Ramos (cell line): ENCODE results near the gene BPNT1.
"Not testable (repeated sequence)": the region's sequence is repeated elsewhere in the genome, so short reads cannot be mapped to it uniquely, and the experiment has no call there.

Experiments
- in situ Hi-C: fragments of 300-500 bp; cut with MboI; formaldehyde crosslinking; loops from one replicate; pipeline ENCODE4 v1.14.3; 2022; ENCODE audit warnings: low sequenced_read_pairs; ENCODE audit not compliant: unreplicated experiment

The BPNT1 gene

DNA sequence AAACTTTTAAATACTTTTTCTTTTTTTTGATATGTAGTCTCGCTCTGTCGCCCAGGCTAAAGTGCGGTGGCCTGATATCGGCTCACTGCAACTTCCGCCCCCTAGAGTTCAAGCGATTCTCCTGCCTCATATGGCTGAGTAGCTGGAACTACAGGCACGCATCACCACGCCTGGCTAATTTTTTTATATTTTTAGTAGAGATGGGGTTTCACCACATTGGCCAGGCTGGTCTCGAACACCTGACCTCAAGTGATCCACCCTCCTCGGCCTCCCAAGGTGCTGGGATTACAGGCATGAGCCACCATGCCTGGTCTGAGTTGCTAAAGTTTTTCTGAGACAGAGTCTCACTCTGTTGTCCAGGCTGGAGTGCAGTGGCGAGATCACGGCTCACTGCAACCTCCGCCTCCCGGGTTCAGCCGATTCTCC is 3.3 kb downstream of the BPNT1 start:
- in situ Hi-C loops, result not testable (repeated sequence)

DNA sequence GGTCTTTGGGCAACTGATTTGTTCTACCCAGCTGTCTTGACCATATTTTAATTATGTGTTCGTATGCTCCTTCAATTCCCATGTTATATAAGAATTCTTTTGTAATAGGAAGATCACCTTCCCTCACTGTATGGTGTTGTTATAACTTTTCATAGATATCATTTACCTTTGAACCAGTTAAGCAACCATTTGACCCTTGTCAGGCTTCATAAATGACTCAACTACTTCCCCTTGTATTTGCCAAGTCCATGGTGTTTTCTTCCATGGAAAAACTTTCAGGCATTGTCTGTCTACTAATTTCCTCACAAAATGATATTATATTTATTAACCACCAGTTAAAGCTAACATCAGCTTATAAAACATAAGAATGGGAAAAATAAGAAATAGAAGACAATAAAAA is 5.1 kb downstream of the BPNT1 start:
- in situ Hi-C loops, result no loop called here

DNA sequence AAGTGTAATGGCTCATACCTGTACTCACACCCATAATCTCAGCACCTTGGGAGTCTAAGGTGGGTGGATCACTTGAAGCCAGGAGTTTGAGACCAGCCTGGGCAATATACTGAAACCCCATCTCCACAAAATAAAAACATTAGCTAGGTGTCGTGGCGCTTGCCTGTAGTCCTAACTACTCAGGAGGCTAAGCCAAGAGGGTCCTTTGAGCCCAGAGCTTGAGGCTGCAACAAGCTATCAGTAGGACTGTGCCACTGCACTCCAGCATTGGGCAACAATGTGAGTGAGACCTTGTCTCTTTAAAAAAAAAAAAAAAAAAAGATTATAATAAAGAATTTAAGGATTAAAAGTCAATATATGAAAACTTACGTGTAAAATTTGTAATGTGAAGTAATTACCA is 11.7 kb downstream of the BPNT1 start:
- in situ Hi-C loops, result no loop called here

DNA sequence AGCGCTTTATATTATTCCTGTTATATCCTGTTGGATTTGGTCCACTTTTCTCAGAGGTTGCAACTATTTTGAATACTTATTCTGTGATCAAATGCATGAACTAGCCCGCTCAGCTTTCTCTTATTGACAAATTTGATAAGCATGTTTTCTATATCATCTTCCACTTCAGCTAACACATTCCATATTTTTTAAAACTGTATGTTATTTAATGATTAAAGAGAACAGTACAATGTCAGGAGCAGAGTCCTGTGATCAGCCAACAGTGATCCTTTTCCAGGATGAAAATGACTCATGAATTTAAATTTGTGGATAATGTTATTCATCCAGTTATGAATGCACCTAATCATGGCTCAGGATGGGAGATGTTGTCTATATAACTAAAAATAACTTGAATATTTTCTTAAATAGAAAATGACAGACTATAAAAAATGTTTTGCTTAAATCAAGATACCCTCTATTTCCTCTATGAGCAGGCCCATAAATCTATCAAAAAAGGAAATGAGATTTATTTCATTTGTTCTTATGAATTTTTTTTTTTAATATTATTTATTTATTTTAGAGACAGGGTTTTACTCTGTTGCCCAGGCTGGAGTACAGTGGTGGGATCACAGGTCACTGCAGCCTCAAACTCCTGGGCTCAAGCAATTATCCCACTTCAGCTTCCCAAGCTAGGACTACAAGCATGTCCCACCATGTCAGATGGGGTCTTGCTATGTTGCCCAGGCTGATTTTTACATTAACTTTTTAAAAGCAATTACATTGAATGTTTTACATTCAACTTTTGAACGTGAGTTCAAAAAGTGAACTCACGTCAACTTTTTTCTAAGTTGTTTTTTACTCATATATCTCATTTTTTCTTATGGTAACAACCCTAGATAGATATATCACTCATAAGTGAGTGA is 12.5 kb downstream of the BPNT1 start:
- in situ Hi-C loops, result no loop called here

DNA sequence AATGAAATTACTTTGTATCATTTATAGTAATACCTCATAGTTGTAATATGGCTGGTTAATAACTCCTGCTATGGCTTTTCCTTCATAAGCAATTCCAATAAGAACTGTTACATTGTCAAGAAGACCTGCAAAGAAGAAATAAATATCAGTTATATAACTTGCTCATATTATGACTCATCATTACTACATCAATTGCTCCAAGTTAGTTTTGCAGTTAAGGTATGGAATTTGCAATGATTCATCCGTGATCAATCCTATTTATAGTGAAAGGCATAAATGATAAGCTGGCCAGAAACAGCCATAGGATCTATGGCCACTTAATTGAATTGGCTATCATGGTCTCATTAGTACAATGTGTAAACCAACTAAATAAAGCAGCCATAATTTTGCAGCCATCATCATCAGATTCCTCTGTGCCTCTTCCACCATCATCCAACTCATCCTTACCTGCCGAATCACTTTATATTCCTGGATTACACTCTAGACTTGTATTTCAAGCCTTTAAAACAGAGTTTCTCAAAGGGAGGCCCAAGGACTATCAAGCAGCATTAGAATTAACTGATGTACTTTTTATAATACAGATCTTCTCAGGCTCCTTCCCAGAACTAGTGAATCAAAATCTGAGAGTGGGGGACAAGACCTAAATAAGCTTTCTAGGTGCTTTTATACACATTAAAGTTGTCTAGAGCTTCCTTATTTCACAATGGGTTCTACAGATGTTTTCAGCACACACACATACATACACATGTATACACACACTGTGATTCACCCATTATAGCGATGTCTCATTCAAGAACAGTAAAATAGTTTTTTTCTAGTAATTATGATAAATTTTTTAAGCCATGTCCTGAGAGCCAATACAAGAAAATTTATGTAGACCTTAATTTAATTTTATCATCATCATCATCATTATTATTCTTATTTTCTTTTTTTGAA is 22.1 kb downstream of the BPNT1 start:
- in situ Hi-C loops, result no loop called here

DNA sequence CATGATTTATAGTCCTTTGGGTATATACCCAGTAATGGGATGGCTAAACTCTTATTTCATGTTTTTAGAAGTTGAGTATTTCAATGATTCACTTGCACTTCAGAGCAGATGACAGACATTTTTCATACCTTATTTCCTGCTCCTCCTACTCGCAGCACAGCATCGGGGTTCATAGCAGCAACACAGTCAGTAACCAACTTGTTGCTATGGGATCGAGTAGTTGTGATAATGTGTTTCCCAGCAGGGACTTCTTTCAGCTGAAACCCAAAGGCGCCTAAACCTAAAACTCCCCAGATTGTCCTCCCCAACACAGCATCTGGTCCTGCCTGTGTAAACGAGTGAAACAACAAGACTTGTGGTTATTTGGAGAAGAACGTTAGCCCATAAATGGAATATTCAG is 27.0 kb downstream of the BPNT1 start:
- in situ Hi-C loops, result no loop called here

DNA sequence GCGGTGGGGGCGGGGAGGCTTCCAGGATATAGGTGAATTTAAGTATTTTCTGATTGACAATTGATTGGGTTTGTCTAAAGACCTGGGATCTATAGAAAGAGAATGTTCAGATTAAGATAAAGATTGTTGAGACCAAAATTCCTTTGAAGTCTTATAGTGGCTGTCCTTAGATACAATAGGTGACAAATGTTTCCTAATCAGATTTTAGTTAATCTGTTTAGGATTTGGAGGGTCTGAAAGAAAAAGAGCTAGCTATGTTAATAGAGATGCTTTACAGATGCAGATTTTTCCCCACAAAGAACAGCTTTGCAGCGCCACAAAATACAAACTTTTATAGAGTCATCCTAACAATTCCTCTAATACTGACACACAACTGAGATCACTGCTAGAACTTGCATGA is 28.7 kb downstream of the BPNT1 start:
- in situ Hi-C loops, result no loop called here

DNA sequence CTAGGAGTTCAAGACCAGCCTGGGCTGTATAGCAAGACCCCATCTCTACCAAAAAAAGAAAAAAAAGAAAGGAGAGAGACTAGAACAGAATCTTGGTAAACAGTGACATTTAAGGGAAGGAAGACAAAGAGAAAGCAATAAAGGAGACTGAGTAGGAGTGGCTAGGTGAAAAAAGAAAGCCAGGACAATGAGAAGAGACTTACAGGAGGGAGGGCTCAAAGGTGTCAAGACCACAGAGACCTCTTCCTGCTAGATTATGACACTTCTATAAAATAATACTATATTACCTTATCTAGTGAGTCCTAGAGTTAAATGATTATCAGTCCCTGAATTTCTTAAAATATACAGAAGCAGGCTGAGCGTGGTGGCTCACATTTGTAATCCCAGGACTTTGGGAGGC is 33.2 kb downstream of the BPNT1 start:
- in situ Hi-C loops, result no loop called here

DNA sequence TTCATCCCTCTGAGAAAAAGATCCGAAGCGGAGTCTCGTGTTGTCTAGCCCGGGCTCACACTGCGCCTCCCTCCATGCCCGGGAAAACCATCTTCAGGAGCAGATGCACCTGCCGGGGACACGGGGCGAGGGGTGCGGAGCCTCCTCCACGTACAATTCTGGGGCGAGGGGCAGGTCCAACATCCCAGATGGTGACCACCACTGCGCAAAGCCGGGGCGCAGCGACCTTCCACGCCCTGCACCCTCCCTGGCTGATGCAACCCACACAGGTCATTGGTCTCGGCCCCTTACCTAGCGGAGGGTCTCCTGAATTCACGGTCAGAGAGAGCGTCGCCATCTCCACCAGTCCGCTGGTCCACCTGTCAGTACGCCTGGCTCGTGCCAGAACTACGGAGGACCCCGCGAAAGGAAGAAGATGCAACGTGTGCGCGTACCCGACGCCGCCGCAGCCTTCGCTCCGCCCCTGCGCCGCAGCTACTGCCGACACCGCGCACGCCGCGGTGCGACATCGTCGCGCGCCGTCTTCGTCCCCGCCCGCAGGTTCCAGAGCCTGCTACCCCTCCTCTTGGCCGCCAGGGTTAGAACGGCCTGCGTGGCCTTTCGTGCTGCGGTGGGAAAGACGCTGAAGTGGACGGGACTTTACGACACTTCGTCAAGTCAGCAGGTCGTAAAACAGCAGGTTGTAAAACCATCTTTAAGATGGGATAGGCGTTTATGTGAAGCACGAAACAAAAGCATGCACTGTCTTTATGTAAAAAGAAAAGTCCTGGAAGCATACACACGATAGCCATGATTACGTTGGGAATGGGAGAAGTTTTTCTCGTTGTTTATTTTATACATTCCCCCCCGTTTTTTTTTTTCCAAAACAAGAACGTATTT is 43.3 kb downstream of the BPNT1 start, which contains the start of gene EPRS1:
TSS of gene EPRS1 (minus strand) at position 454 of the 879 bp plus-strand sequence. CDS start at position 337, 117 bp downstream.
- in situ Hi-C loops, result no loop called here

DNA sequence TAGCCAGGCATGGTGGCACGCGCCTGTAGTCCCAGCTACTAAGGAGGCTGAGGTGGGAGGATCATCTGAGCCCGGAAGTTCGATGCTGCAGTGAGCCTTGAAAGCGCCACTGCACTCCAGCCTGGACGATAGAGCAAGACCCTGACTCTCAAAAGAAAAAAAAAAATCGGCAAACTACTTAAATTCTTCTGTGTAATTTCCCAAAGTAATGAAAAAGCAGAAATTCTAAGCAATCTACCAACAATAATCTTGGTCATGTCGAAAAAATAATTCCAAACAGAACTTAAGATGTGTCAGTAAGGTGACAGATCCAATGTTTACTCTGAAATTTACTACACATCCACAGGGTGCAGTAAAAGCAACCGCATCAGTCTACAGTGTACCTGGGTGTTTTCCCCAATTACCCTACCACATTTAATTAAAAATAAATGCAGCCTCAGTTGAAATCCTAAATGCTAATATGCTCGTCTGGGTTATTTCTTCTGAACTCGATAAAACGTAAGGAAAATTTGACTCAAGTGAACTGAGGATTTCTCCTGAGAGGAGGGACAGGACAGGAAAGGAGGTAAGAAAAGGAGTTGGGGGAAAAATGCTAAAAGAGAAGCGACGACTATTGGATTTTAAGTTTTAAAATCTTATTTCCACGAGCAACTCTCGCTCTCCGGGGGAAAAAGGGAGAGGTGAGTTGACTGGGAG is 44.1 kb downstream of the BPNT1 start:
- in situ Hi-C loops, result no loop called here

DNA sequence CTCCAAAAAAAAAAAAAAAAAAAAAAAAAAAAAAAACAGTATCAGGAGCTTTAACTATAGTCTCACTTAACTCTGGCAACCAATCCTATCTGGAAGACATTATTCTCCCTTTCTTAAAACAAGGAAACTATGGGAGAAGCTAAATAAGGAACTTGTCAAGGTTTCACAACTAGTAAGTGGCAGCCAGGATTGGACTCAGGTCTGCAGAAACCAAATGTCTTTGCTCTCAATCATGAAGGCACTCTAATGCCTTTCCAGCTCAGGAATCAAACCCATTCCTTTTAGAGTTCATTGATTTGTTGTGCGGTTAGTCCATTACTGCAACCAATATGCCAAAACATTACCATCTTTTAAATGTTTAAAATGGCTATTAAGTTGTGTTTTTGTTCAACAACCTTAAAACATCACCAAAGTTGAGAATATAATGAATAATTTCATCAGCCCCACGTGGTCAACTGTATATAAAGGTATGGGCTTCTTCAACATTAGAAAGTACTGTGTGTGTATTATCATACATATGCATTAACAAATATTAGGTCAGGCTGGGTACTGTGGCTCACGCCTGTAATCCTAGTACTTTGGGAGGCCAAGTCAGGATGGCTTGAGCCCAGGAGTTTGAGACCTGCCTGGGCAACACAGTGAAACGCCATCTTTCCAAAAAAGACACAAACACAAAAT is 44.8 kb downstream of the BPNT1 start:
- in situ Hi-C loops, result no loop called here

DNA sequence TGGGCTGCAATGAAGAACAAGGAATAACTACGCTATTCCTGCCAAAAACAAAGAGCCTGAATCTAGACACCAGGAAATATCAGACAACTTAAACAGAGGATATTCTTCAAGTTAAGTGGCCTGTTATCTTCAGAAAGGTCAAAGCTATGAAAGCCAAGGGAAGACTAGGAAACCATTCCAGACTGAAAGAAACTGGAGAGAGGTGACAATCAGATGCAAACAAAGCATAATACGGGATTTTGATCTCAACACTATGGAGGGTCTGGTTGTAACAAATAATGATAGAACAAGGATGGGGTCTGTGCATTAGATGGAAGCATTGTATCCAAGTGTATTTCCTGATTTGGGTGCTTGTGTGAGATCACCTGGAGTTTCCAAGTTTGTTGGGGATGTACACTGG is 45.9 kb downstream of the BPNT1 start:
- in situ Hi-C loops, result no loop called here

DNA sequence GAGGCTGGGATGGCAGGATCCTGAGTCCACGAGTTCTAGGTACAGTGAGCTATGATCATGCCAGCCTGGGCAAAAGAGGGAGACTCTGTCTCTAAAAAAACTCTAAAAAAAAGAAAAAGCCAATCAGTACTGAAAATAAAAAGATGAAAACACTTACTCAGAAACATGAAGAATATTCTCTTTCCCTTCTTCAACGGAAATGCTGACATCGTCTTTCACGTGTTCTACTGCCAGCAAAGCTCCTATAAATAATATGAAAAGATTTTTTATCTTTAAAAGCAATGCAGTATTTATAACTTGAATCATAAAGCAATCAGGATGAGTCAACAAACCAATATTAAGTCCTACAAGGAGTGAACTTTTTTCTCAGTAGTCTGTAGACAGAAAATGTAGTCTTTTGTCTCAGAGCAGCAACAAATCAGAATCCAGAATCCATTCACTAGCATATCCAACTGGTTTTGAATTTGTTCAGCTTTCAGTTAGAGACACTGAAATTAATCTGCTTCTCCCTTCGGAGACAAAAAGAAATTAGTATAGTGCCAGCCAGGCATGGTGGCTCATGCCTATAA is 49.5 kb downstream of the BPNT1 start:
- in situ Hi-C loops, result no loop called here

DNA sequence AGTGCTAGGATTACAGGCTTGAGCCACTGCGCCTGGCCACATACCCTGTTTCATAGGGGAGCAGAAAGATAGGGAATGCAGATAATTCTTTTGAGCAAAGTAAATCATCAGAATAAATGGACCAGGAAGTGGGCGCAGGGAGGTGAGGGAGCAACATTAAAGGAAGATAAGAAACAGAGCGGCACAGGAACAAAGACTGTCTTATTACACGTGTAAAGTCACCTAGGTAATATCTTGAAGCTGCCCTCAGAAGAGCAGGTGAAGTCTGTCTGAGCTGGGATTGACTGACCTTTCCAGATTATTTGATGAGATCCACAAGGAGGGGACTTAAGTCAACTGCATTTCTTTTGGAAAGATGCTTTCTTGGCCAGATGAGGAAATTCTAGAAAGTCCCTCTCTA is 50.9 kb downstream of the BPNT1 start:
- in situ Hi-C loops, result no loop called here

DNA sequence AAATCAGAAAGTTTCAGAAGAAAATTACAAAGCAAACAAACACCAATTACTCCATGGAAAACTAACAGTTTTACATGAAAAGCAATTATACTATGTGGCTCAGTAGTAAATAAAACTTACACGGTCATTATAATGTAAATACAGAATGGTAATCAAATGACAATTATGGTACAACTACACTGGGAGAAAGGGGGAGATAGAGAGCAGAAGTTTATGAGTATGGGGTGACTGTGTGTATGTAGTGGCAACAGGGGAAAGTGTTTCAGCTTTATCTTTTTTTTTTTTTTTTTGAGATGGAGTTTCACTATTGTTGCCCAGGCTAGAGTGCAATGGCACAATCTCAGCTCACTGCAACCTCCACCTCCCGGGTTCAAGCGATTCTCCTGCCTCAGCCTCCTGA is 51.8 kb downstream of the BPNT1 start:
- in situ Hi-C loops, result not testable (repeated sequence)

DNA sequence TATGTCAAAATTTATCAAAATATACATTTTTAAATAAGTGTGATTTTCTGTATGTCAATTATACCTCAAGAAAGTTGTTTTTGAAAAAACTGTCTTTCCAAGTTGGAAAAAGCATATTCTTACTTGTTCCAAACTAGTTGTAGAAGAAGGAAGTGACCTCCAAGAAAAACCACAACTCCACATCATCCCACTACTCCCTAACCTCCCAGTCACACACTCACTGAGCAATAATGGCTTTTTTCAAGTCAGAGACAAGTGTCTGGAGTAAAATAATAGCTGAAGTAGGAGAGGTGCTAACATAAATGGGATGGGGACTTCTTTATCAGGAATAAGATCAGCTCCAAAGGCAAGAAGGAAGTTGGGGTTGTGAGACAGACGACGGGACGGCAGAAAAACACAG is 56.7 kb downstream of the BPNT1 start:
- in situ Hi-C loops, result no loop called here

DNA sequence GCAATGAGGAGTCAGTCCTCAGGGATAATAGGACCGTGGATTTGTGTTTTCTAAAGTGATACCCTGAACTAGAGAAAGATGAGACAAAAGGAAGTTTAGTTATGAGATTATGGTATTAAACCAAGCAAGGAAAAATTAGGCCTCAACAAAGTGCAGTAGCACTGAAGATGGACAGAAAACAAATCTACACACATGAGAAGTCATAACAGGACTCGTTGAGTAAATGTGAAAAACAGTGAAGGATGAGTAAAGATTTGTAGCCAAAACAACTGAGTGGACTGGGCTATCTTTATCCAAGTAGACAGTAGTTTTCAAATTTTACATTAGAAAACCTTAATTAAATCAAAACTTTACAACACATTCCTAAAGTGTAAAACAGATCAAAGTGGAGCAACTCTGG is 58.3 kb downstream of the BPNT1 start:
- in situ Hi-C loops, result no loop called here

DNA sequence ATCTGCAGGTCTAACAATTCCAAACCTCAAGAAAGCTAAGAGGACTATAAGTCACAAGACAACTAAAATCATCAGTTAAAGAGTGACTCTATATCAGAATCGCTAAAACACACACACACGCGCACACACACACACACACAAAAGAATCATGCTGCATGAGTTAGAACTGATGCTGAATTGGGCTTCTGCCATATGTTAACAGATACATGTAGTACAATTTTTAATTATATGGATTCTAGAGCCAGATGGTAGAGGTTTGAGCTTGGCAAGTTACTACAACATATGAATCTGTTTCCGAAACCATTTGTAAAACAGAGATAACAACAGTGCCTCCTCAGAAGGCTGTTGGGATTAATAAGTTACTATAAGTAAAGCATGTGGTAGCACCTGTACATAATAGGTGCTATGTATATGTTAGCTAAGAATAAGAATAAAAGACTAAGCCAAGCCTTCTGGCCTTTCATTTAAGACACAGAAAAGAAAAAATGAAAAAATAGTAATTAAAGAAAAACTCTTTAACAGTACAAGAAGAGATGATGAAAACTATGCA is 61.2 kb downstream of the BPNT1 start:
- in situ Hi-C loops, result no loop called here
